Measurements from ENCODE around the gene SARM1. TPM values are rescaled to one million over a fixed set of nuclear protein-coding genes. Genes with fewer than 3 reads are reported as not detected.

Gene SARM1
- total and polyA plus RNA-seq, 2 of the 13 experiments (the other 11 are each of a cell fraction or from before 2014, with no cell fraction given) = 0.73 to 0.86 TPM

GRCh38 chr17:28395426-28395825, 23.9 kb downstream of the SARM1 start:
- FAIRE-seq (no peak), ATAC-seq (no peak), DNase-seq (ENCODE audit: low spot score) (no peak)
- peaks cover 2 to 5% of the 10 kb centered on the region in 2 experiments; a peak in 3 of 5 replicates for H3K36me3 ChIP-seq (replicated peaks in 1 of 2; ENCODE audit: control insufficient read depth in 1 of 2, insufficient read depth in 2 of 2, low read length in 2 of 2)
- no peak overlapping the region for H3K9ac ChIP-seq (ENCODE audit: insufficient read depth, low read depth, low read length)
- no peak overlapping the region for H3K27ac ChIP-seq (ENCODE audit: extremely low read length, insufficient read depth, low read length)
- TF ChIP-seq MAFG (CRISPR knock-in tag; IDR thresholded peaks at IDR 0.05) (no peak), ETV6 (CRISPR knock-in tag; conservative IDR thresholded peaks at IDR 0.05) (no peak), ZNF704 (CRISPR knock-in tag; IDR thresholded peaks at IDR 0.05; ENCODE audit: borderline replicate concordance) (no peak), SP5 (CRISPR knock-in tag; IDR thresholded peaks at IDR 0.05; ENCODE audit: borderline replicate concordance, low read depth) (no peak), RERE (CRISPR knock-in tag; IDR thresholded peaks at IDR 0.05; ENCODE audit: low read depth) (no peak), ZNF550 (CRISPR knock-in tag; IDR thresholded peaks at IDR 0.05; ENCODE audit: borderline replicate concordance) (no peak), PBX2 (CRISPR knock-in tag; IDR thresholded peaks at IDR 0.05) (no peak), ZFP37 (CRISPR knock-in tag; IDR thresholded peaks at IDR 0.05; ENCODE audit: borderline replicate concordance) (no peak), ZC3H13 (CRISPR knock-in tag; IDR thresholded peaks at IDR 0.05) (no peak)
- peaks cover 34% of the 10 kb centered on the region for H3K4me1 ChIP-seq (ENCODE audit: insufficient read depth, low read length)
- no TSS peak for BruUV-seq (replicated peaks)
- in situ Hi-C loops (cut with HindIII; ENCODE audit: extremely low pct_ligation_motif_present, low pct_unique_long_range_greater_than_20kb) = no loop called here
- no peak overlapping the region for H3K4me2 ChIP-seq (ENCODE audit: low read depth, low read length)
- H3K9me3 ChIP-seq (ENCODE audit: low read length) = no peaks in the 10 kb centered on the region
- ChIA-PET CTCF (ENCODE audit: low intra/inter-chr PET ratio, low total read pairs) (no interaction called here), POLR2A (interaction anchor here (1.2 to 4.8 kb wide), 4 partner anchors 10 to 27 kb away, joined by 3 to 33 read pairs (median 14); partner anchors contain the start of genes SLC46A1 and VTN)
- WGBS (ENCODE audit: low lambda C conversion rate) = 39% methylated on average over 2 of the region's 2 CpGs
- intact Hi-C loops (cut with micrococcal nuclease; ENCODE audit: unreplicated experiment) = no loop called here
- no peaks in the 10 kb centered on the region for H3K79me2 ChIP-seq (ENCODE audit: insufficient read depth, low read length)
- no peak overlapping the region for H2AFZ ChIP-seq (ENCODE audit: low read length)
- no peaks in the 10 kb centered on the region for H3K27me3 ChIP-seq (ENCODE audit: control insufficient read depth in 1 of 2, insufficient read depth in 2 of 2, low read length in 2 of 2)
- no peak overlapping the region for H3K4me3 ChIP-seq (replicated peaks in 1 of 3; ENCODE audit: insufficient read depth in 1 of 3, low read depth in 2 of 3, low read length in 3 of 3)
- H4K20me1 ChIP-seq (ENCODE audit: insufficient read depth, low read length) = no peaks in the 10 kb centered on the region
